ENCODE data around the gene EHMT2.

EHMT2 gene

DNA sequence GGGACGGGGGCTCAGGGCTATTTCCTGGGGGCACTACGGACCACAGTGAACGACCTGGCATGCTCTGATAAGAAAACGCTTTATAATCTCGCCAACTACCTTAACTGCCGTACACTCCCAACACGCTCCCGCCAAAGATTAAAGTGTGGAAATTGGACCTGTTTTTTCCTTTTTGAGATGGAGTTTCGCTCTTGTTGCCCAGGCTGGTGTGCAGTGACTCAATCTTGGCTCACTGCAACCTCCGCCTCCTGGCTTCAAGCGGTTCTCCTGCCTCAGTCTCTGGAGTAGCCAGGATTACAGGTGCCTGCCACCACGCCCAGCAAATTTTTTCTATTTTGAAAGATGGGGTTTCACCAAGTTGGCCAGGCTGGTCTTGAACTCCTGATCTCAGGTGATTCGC lies 18.4 kb downstream of the EHMT2 start:
- Histone ChIP-seq H3K27ac (no peak overlapping the region), H3K27me3 (replicated peaks) (no peaks in the 10 kb centered on the region), H3K36me3 (replicated peaks) (peaks cover 38% of the 10 kb centered on the region), H3K4me3 (ENCODE audit: low read depth, low read length) (no peak overlapping the region)
- no peak for TF ChIP-seq CTCF (IDR thresholded peaks at IDR 0.05; ENCODE audit: low read depth, low read length, missing control alignments)
- no peak for DNase-seq
- in situ Hi-C loops (cut with HindIII; ENCODE audit: low pct_ligation_motif_present, low sequenced_read_pairs), result no loop called here

DNA sequence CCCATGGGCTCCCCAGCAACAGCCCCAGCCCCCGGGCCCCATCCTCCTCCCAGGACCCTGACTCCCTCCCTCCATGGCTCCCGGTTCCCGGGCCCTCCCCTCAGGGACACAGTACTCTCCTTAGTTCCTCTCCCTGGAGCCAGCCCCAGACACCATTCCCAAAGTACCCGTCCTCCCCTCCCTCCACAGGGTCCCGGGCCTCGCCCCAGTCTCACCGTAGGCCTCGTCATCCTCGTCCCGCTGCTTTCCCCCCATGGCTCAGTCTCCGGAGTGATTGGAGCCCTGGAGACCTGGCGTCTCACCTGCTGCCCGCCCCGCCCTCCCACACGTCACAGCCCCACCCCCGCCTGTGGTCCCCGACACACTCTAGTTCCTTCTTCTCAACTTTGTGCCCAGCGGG lies 18.8 kb downstream of the EHMT2 start, which contains the start of gene SLC44A4:
SLC44A4 (minus strand) TSS at position 272 of the 400 bp plus-strand sequence; CDS start at position 255, 17 bp downstream.
- H3K27me3 ChIP-seq (replicated peaks), result no peaks in the 10 kb centered on the region
- no peak within 1 kb of the TSS for H3K4me3 ChIP-seq (ENCODE audit: low read depth, low read length)
- TF ChIP-seq CTCF (IDR thresholded peaks at IDR 0.05; ENCODE audit: low read depth, low read length, missing control alignments), result no peak
- H3K36me3 ChIP-seq (replicated peaks), result peaks cover 37% of the 10 kb centered on the region
- in situ Hi-C loops (cut with HindIII; ENCODE audit: low pct_ligation_motif_present, low sequenced_read_pairs), result no loop called here
- DNase-seq, result no peak
- no peak within 1 kb of the TSS for H3K27ac ChIP-seq

DNA sequence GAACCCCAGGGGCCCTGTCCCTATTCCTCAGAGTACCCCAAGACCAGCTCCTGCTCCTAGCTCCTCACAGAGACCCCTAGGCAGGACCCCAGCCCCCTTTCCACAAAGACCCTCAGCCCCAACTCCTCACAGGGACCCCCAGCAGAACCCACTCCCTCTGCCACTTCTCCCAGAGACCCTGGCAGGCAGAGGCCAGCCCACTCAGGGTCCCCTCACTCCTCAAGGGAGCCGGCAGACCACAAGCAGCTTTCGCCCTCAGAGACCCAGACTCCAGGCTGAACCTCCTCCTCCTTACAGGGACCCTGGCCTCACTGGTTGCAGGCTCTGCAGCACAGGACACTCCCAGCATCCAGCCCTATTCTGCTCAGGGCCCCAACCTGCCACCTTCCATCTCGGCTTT lies 19.3 kb downstream of the EHMT2 start:
- no peak for DNase-seq
- Histone ChIP-seq H3K27me3 (replicated peaks) (no peaks in the 10 kb centered on the region), H3K36me3 (replicated peaks) (peaks cover 32% of the 10 kb centered on the region), H3K4me3 (ENCODE audit: low read depth, low read length) (no peak overlapping the region), H3K27ac (no peak overlapping the region)
- in situ Hi-C loops (cut with HindIII; ENCODE audit: low pct_ligation_motif_present, low sequenced_read_pairs), result no loop called here
- TF ChIP-seq CTCF (IDR thresholded peaks at IDR 0.05; ENCODE audit: low read depth, low read length, missing control alignments), result no peak

GRCh38 chr6:31877651-31878161 lies 19.8 kb downstream of the EHMT2 start:
- Histone ChIP-seq H3K27me3 (replicated peaks) (no peaks in the 10 kb centered on the region), H3K36me3 (replicated peaks) (peaks cover 30% of the 10 kb centered on the region), H3K4me3 (ENCODE audit: low read depth, low read length) (no peak overlapping the region), H3K27ac (no peak overlapping the region)
- in situ Hi-C loops (cut with HindIII; ENCODE audit: low pct_ligation_motif_present, low sequenced_read_pairs), result no loop called here
- no peak for TF ChIP-seq CTCF (IDR thresholded peaks at IDR 0.05; ENCODE audit: low read depth, low read length, missing control alignments)
- no peak for DNase-seq

DNA sequence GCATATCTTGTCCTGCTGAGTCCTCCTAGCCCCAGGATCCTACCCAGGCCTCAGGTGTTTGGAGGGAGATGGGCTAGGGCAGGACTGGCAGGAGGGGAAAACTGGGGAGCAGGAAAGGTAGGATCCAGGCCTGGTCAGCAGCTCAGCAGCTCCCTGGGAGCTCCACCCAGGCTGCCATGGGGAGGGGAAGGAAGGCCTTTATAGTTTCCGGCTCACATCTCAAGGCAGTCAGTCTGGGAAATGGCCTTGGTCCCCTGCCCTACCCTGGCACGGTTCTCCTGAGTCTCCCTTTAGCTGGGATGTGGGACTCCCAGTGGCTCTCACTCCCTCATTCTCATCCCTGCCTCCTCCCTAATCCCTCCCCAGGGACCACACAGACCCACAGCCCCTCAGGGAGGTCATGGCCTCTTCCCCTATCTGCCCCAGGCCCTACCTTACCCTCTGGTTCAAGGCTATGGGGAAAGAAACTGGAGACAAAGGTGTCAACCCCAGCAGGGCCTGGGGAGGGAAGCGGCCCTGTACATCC lies 20.3 kb downstream of the EHMT2 start:
- H3K4me3 ChIP-seq (ENCODE audit: low read depth, low read length), result no peak overlapping the region
- in situ Hi-C loops (cut with HindIII; ENCODE audit: low pct_ligation_motif_present, low sequenced_read_pairs), result no loop called here
- no peak for TF ChIP-seq CTCF (IDR thresholded peaks at IDR 0.05; ENCODE audit: low read depth, low read length, missing control alignments)
- H3K36me3 ChIP-seq (replicated peaks), result peaks cover 26% of the 10 kb centered on the region
- H3K27ac ChIP-seq, result no peak overlapping the region
- no peak for DNase-seq
- no peaks in the 10 kb centered on the region for H3K27me3 ChIP-seq (replicated peaks)

DNA sequence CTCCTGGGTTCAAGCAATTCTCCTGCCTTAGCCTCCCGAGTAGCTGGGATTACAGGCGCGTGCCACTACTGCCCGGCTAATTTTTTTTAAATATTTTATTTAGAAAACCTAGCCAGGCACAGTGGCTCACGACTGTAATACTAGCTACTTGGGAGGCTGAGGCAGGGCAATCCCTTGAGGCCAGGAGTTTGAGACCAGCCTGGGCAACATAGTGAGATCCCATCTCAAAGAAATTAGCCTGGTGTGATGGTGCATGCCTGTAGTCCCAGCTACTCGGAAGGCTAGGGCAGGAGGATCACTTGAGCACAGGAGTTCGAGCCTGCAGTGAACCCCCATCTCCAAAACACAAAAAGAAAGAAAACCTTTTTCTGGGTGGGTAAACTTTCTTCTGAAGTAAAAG lies 21.1 kb downstream of the EHMT2 start:
- no peaks in the 10 kb centered on the region for H3K27me3 ChIP-seq (replicated peaks)
- no peak overlapping the region for H3K4me3 ChIP-seq (ENCODE audit: low read depth, low read length)
- peaks cover 22% of the 10 kb centered on the region for H3K36me3 ChIP-seq (replicated peaks)
- no peak for TF ChIP-seq CTCF (IDR thresholded peaks at IDR 0.05; ENCODE audit: low read depth, low read length, missing control alignments)
- no peak for DNase-seq
- in situ Hi-C loops (cut with HindIII; ENCODE audit: low pct_ligation_motif_present, low sequenced_read_pairs), result no loop called here
- H3K27ac ChIP-seq, result no peak overlapping the region

Measured in brain microvascular endothelial cell (primary cell).